ENCODE data around the gene POLR3E. TPM values are rescaled to one million over a fixed set of nuclear protein-coding genes. Genes with fewer than 3 reads are reported as not detected.
A peak's percentile ranks its signal among the peaks of the same experiment; 100 is the strongest.

POLR3E gene
- total and polyA plus RNA-seq, 8 donors = 29.2 to 61.2 (median 52.0) TPM

DNA sequence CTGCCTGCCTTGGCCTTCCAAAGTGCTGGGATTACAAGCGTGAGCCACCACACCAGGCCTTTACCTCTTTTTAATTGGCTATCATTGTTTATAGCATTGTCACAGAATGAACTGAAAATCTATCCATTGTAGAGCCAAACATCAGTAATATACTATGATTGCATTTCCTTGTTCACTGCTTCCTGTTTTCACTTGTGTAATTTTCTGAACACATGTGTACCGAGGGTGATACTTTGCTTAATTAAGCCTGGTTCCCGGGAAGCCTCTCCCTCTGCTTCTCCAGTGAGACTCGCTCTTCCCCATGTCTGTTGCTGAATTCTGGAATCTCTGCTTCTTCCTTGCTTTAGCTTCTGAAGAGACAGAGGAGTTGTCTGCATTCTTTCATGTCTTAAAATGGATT, 33.1 kb downstream of the POLR3E start:
- H3K36me3 ChIP-seq = peaks cover 0 to 93% of the 10 kb centered on the region in 2 donors
- intact Hi-C loops (cut with DNase I) = no loop called here
- ATAC-seq = no peak

DNA sequence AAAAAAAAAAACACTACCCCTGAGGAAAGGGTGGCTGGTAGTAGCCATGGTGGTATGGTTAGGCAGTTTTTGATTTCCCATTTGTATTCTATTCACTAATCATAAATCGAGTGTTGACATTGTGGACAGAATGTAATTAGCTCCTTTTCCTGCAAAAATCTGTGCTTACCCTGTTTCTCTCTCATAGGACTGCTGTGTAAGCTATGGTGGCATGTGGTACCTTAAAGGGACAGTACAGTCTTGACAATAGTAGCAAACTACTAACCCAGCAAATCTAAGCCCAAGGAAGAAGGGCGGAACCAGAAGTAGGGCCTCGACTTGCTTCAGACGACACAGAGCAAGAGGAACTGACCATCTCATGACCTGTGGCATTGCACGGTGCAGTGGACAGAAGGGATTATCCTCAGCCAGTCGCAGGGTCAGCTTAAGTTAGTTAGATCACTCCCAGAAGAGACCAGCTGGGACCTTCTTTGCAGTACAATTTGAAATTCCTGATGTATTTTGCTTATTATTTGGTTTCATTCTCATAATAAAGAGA, 36.3 kb downstream of the POLR3E start:
- ATAC-seq (peak; percentile 83), DNase-seq (peak in 1 of 4 donors; percentile 62)
- intact Hi-C loops (cut with DNase I) = no loop called here
- Histone ChIP-seq H3K36me3 (peaks cover 0 to 81% of the 10 kb centered on the region in 2 donors), H3K4me3 (no peak overlapping the region), H3K27me3 (no peaks in the 10 kb centered on the region), H3K27ac (no peak overlapping the region), H3K4me1 (peaks cover 0 to 9% of the 10 kb centered on the region in 2 donors), H3K9me3 (peaks cover 0 to 14% of the 10 kb centered on the region in 2 donors)
- TF ChIP-seq, protein P1, sequence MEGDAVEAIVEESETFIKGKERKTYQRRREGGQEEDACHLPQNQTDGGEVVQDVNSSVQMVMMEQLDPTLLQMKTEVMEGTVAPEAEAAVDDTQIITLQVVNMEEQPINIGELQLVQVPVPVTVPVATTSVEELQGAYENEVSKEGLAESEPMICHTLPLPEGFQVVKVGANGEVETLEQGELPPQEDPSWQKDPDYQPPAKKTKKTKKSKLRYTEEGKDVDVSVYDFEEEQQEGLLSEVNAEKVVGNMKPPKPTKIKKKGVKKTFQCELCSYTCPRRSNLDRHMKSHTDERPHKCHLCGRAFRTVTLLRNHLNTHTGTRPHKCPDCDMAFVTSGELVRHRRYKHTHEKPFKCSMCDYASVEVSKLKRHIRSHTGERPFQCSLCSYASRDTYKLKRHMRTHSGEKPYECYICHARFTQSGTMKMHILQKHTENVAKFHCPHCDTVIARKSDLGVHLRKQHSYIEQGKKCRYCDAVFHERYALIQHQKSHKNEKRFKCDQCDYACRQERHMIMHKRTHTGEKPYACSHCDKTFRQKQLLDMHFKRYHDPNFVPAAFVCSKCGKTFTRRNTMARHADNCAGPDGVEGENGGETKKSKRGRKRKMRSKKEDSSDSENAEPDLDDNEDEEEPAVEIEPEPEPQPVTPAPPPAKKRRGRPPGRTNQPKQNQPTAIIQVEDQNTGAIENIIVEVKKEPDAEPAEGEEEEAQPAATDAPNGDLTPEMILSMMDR (IDR thresholded peaks at IDR 0.05) = no peak

More for the DNA sequence above, 33.1 kb downstream of the POLR3E start:
- Histone ChIP-seq H3K9me3 (no peaks in the 10 kb centered on the region), H3K27ac (peak overlapping the region in 1 of 2 donors; percentile 33), H3K4me1 (peaks cover 0 to 9% of the 10 kb centered on the region in 2 donors), H3K4me3 (no peak overlapping the region), H3K27me3 (no peaks in the 10 kb centered on the region)
- DNase-seq = no peak
- TF ChIP-seq, protein P1 (IDR thresholded peaks at IDR 0.05) = no peak

DNA sequence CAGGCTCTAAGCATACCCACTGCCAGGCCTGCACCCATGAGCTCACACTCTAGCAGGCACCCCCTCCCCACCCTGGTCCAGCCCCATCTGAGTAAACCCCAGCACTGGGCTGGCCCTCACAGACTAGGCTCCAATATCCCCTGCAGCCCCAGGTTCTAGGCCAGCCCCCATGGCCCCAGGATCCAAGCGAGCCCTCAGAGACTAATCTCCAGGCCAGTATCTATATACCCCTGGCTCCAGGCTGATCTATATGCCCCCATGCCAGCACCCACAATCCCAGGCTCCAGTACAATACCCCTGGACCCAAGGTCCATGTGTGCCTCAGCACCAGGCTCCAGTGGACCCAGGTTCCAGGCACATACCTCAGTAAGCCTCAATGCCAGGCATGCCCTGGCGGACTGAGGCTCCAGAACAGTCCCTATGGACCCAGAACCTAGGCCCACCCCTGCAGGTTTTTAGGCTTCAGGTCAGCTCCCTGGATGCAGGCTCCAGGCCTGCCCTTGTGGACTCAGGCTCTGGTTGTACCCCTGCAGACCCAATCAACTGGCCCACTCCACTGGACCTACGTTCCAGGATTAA, 38.5 kb downstream of the POLR3E start:
- Histone ChIP-seq H3K27ac (no peak overlapping the region), H3K4me3 (no peak overlapping the region), H3K9me3 (peaks cover 0 to 14% of the 10 kb centered on the region in 2 donors), H3K4me1 (no peaks in the 10 kb centered on the region), H3K27me3 (no peaks in the 10 kb centered on the region), H3K36me3 (peaks cover 0 to 71% of the 10 kb centered on the region in 2 donors)
- intact Hi-C loops (cut with DNase I) = no loop called here
- TF ChIP-seq, protein P1 (IDR thresholded peaks at IDR 0.05) = no peak
- ATAC-seq (no peak), DNase-seq (no peak)

DNA sequence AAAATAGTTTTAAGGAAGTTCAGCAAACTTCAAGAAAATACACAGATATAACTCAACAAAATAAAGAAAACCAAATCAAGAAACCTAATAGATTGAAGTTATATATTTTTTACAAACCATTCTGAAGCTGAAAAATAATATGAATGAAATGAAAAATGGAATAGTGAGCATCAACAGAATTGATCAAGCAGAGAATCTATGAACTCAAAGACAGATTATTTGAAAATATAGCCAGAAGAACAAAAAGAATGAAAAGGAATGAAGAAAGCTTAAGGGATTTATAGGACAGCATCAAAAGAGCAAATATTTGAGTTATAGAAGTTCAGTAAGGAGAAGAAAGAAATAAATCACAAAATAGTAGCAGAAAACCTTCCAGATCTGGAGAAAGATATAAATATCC, 39.4 kb downstream of the POLR3E start:
- Histone ChIP-seq H3K9me3 (peaks cover 0 to 14% of the 10 kb centered on the region in 2 donors), H3K4me1 (no peaks in the 10 kb centered on the region), H3K27me3 (no peaks in the 10 kb centered on the region), H3K27ac (no peak overlapping the region), H3K4me3 (no peak overlapping the region), H3K36me3 (peaks cover 0 to 65% of the 10 kb centered on the region in 2 donors)
- DNase-seq (no peak), ATAC-seq (no peak)
- TF ChIP-seq, protein P1 (IDR thresholded peaks at IDR 0.05) = no peak
- intact Hi-C loops (cut with DNase I) = no loop called here

DNA sequence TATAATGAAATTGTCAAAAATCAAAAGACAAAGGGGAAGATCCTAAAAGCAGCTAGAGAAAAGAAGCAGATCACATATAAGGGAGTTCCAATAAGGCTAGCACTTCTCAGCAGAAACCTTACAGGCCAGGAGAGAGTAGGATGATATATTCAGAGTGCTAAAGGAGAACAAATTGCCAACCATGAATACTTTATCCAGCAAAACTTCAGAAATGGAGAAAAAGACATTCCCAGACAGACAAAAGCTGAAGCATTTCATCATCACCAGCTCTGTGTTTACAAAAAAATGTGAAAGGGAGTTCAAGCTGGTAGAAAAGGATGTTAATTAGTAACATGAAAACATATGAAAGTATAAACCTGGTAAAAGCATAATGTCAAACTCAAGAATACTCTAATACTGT, 39.8 kb downstream of the POLR3E start:
- Histone ChIP-seq H3K36me3 (peaks cover 0 to 60% of the 10 kb centered on the region in 2 donors), H3K4me3 (no peak overlapping the region), H3K27me3 (no peaks in the 10 kb centered on the region), H3K27ac (no peak overlapping the region), H3K9me3 (peaks cover 0 to 14% of the 10 kb centered on the region in 2 donors), H3K4me1 (no peaks in the 10 kb centered on the region)
- DNase-seq (no peak), ATAC-seq (no peak)
- intact Hi-C loops (cut with DNase I) = no loop called here
- TF ChIP-seq, protein P1 (IDR thresholded peaks at IDR 0.05) = no peak
